Esophagus muscularis mucosa (tissue), 4 donors: ENCODE measurements around the gene HOXA10. TPM values are rescaled to one million over a fixed set of nuclear protein-coding genes. Genes with fewer than 3 reads are reported as not detected.

Experiments
- DNase-seq: peaks from one replicate; pipeline ENCODE4 v3.0.0-alpha.2; 2017; ENCODE audit errors: extremely low spot score
- H3K27ac ChIP-seq, 4 donors: fragments of 200-600 bp; sonication (generic); replicated peaks in 1 of 4; 1 replicate in 3 of 4; 2 replicates in 1 of 4; pipeline ENCODE4 v1.5.1; 2016 to 2019; ENCODE audit warnings: mild to moderate bottlenecking in 1 of 4
- H3K27me3 ChIP-seq, 4 donors: fragments of 200-600 bp; sonication (generic); one replicate each; pipeline versions ENCODE4 v1.5.1 to v1.6.0; 2016 to 2019
- H3K36me3 ChIP-seq, 4 donors: fragments of 200-600 bp; sonication (generic); one replicate each; pipeline ENCODE4 v1.5.1; 2016 to 2019
- H3K4me1 ChIP-seq, 4 donors: fragments of 200-600 bp; sonication (generic); one replicate each; pipeline ENCODE4 v1.5.1; 2016 to 2019
- H3K4me3 ChIP-seq, 4 donors: fragments of 200-600 bp; sonication (generic); 1 replicate in 2 of 4; 2 replicates in 2 of 4; pipeline ENCODE4 v1.5.1; 2016 to 2019; ENCODE audit warnings: mild to moderate bottlenecking in 4 of 4, moderate library complexity in 1 of 4
- H3K9me3 ChIP-seq, 4 donors: fragments of 200-600 bp; sonication (generic); 1 replicate in 3 of 4; 2 replicates in 1 of 4; pipeline ENCODE4 v1.5.1; 2016 to 2019
- EP300 ChIP-seq: sonication (generic); formaldehyde crosslinking; IDR thresholded peaks from one replicate; pipeline ENCODE4 v1.6.1; 2017; ENCODE audit warnings: antibody characterized with exemption
- POLR2A ChIP-seq: fragments of 450-650 bp; IDR thresholded peaks from one replicate; pipeline ENCODE4 v1.6.1; 2017; ENCODE audit warnings: antibody characterized with exemption, moderate library complexity, mild to moderate bottlenecking, low read depth
- POLR2AphosphoS5 ChIP-seq, 2 donors: sonication (generic); formaldehyde crosslinking; IDR thresholded peaks; one replicate each; pipeline ENCODE4 v1.6.1; 2017; ENCODE audit warnings: antibody characterized with exemption in 2 of 2
- WGBS: methylation state at CpG from one replicate; pipeline ENCODE4 v1.1.5; 2018; 5-methylcytosine and 5-hydroxymethylcytosine counted together
- intact Hi-C: fragments of 100-400 bp; cut with DNase I; formaldehyde crosslinking; loops from one replicate; pipeline ENCODE4 v1.15.1; 2023
- total RNA-seq, 4 donors: library from RNA; depleted of rRNA; stranded (reverse); fragments of >200 nt; gene quantifications; one replicate each; pipeline versions ENCODE4 v1.1.0 to v1.2.1, GENCODE V29; 2016
- TF ChIP-seq, protein P1 (sequence below), 3 experiments: fragments of 200-600 bp in 2 of 3; fragments of 450-650 bp in 1 of 3; sonication (generic) in 2 of 3; IDR thresholded peaks; one replicate each; pipeline ENCODE4 v1.5.1; 2017 to 2019; ENCODE audit warnings: antibody characterized with exemption in 3 of 3, mild to moderate bottlenecking in 2 of 3, moderate library complexity in 1 of 3

The HOXA10 gene
- total RNA-seq, 4 donors from 2014 or later: not detected

GRCh38 chr7:27159266-27160144, 14.6 kb downstream of the HOXA10 start:
- Histone ChIP-seq H3K9me3 (no peaks in the 10 kb centered on the region), H3K4me1 (peaks cover 35 to 69% (median 50%) of the 10 kb centered on the region in 4 donors), H3K27me3 (peaks cover 16 to 100% (median 91%) of the 10 kb centered on the region in 4 donors), H3K27ac (no peak overlapping the region), H3K4me3 (no peak overlapping the region), H3K36me3 (no peaks in the 10 kb centered on the region)
- intact Hi-C loops: loop anchor here (5.0 to 10.0 kb wide), 3 partner anchors 792 to 1297 kb away; no protein-coding TSS in a partner anchor
- DNase-seq: no peak
- no peak for TF ChIP-seq POLR2AphosphoS5 (IDR thresholded peaks at IDR 0.05)
- TF ChIP-seq POLR2A: no peak
- no peak for TF ChIP-seq EP300
- TF ChIP-seq, protein P1, sequence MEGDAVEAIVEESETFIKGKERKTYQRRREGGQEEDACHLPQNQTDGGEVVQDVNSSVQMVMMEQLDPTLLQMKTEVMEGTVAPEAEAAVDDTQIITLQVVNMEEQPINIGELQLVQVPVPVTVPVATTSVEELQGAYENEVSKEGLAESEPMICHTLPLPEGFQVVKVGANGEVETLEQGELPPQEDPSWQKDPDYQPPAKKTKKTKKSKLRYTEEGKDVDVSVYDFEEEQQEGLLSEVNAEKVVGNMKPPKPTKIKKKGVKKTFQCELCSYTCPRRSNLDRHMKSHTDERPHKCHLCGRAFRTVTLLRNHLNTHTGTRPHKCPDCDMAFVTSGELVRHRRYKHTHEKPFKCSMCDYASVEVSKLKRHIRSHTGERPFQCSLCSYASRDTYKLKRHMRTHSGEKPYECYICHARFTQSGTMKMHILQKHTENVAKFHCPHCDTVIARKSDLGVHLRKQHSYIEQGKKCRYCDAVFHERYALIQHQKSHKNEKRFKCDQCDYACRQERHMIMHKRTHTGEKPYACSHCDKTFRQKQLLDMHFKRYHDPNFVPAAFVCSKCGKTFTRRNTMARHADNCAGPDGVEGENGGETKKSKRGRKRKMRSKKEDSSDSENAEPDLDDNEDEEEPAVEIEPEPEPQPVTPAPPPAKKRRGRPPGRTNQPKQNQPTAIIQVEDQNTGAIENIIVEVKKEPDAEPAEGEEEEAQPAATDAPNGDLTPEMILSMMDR (IDR thresholded peaks at IDR 0.05): no peak
- WGBS: 64% methylated on average over 26 of the region's 27 CpGs

DNA sequence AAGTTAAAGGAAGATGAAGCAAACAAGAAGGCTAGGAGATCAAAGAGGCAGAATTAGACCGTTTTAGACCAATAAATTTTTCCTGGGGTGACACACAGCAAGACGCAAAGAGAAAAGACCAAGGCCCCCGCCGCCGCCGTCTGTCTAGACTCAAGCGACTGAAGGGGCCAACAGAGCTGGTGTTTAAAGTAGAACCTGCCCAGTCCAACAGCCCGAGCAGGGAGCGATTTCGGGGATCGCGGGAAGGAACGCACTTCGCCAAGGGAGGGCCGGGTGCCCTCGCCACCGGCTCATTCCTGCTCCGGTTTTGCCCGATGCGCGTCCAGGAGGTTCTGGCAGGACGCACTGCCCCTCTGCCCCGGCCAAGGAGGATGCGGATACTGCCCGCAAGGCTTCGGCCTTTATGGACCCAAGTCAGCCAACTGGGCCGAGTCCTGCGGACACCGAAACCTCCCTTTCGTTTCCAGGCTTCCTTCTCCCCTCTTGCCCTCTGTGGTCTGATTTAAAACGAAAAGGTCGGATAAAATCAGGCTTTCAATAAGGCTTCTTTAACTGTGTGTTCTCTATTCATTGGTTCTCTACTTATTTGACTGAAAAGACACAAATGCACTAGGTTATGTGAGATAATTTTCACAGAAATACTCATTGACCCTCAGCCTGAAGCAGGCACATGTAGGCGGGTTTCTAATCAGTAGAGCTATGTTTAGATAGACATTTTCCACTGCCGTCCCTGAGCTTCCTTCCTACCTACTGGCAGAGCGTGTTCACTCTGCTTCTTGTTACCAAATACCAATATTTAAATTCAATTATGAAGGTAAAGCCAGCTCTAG, 15.5 kb downstream of the HOXA10 start:
- Histone ChIP-seq H3K27ac (no peak overlapping the region), H3K9me3 (no peaks in the 10 kb centered on the region), H3K36me3 (no peaks in the 10 kb centered on the region), H3K27me3 (peaks cover 19 to 100% (median 91%) of the 10 kb centered on the region in 4 donors), H3K4me3 (no peak overlapping the region), H3K4me1 (peaks cover 35 to 66% (median 49%) of the 10 kb centered on the region in 4 donors)
- no peak for DNase-seq
- WGBS: 39% methylated on average over 27 of the region's 35 CpGs
- TF ChIP-seq POLR2AphosphoS5 (IDR thresholded peaks at IDR 0.05): peak in 1 of 2 donors; percentile 34
- TF ChIP-seq, protein P1 (IDR thresholded peaks at IDR 0.05): no peak
- intact Hi-C loops: loop anchor here (5.0 to 10.0 kb wide), 2 partner anchors 1264 to 1296 kb away; no protein-coding TSS in a partner anchor

DNA sequence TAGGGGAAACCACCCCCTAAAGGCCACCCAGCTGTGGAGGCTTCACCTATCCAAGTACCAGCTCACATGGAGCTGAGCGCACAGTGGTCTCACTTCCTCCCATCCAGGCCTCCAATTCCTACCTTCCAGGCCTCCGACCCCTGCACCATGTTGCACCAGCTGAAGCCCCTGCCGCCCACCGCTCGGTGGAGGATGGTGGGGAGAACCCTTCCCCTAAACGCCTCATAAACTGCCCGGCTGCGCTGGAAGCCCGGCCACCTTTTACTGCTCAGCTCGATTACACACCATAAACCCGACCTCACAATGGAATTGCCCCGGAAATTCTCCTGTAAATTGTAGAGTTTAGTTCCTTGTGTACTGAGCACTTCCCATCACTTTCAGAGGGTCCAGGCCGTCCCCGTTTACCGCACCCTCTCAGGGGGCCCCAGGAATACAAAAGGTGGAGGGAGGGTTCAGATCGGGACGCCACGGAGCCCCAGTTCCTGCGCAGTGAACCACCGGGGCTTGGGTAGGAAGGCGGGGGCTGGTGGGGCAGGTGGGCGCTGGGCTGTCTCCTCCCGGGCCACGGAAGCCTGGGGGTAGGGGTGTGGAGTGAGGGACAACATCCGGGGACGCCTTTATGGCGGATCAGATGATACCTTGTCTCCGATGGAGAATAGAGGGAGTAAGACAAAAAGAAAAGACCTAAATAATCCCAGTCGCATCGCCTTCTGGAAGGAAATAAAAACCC, 16.3 kb downstream of the HOXA10 start:
- no peak for DNase-seq
- WGBS: 22% methylated on average over 30 of the region's 30 CpGs
- Histone ChIP-seq H3K4me3 (no peak overlapping the region), H3K36me3 (no peaks in the 10 kb centered on the region), H3K27me3 (peaks cover 27 to 100% (median 93%) of the 10 kb centered on the region in 4 donors), H3K27ac (no peak overlapping the region), H3K4me1 (peaks cover 35 to 67% (median 50%) of the 10 kb centered on the region in 4 donors), H3K9me3 (no peaks in the 10 kb centered on the region)
- no peak for TF ChIP-seq POLR2A
- TF ChIP-seq, protein P1 (IDR thresholded peaks at IDR 0.05): no peak
- TF ChIP-seq EP300: no peak
- TF ChIP-seq POLR2AphosphoS5 (IDR thresholded peaks at IDR 0.05): no peak
- intact Hi-C loops: loop anchor here (5.0 to 10.0 kb wide), 2 partner anchors 1263 to 1296 kb away; no protein-coding TSS in a partner anchor

- Histone ChIP-seq H3K9me3 (no peaks in the 10 kb centered on the region), H3K27ac (no peak overlapping the region), H3K4me1 (peaks cover 41 to 75% (median 58%) of the 10 kb centered on the region in 4 donors), H3K4me3 (peak overlapping the region; percentile 34 to 54 (median 42)), H3K36me3 (no peaks in the 10 kb centered on the region), H3K27me3 (peaks cover 29 to 100% (median 96%) of the 10 kb centered on the region in 4 donors)
- intact Hi-C loops: loop anchor here (5.0 to 10.0 kb wide), 2 partner anchors 1262 to 1295 kb away; no protein-coding TSS in a partner anchor
- DNase-seq: no peak
- TF ChIP-seq POLR2A (no peak), EP300 (no peak)
- TF ChIP-seq, protein P1 (IDR thresholded peaks at IDR 0.05): no peak
- 24% methylated on average over 15 of the region's 30 CpGs for WGBS
These were observed 17.0 kb downstream of the HOXA10 start for GRCh38 chr7:27156916-27157701.
